HTERT RPE-1 (cell line): ENCODE measurements around the gene P2RY6.

ENCODE experiments used
- in situ Hi-C: fragments of 300-500 bp; cut with MboI; formaldehyde crosslinking; loops from 4 replicates; pipeline ENCODE4 v1.14.3; 2020; ENCODE audit warnings: low sequenced_read_pairs

Gene P2RY6

DNA sequence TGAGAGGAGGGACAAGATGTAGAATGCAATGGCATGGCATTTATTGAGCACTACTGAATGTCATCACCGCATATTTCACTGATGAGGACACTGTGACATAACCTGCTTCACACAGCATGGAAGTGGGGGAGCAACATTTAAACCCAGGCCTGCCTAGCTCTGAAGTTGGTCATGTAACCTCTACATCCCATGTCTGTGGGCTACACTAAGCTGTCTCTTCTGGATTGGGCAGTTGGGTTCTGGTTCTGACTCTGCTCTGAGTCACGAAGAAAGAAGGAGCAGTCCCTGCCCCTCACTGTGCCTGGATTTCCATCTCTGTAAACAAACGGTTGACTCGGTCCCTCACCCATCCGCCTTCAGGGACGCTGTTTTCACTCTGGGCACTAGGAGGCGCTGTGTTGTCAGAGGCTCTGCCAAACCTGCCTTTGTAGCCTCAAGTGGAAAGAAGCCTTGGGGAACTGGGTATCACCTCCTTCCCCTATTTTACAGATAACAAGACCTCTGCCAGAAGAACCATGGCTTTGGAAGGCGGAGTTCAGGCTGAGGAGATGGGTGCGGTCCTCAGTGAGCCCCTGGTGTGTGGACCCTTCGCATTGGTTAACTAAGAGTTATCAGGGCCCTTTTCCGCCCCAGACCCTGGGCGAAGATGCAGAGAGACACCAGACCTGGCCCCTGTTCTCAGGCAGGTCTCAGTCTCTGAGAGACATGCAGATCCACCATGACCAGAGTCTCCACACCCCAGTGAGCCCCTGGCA lies 23.3 kb downstream of the P2RY6 start:
- in situ Hi-C loops, result no loop called here

DNA sequence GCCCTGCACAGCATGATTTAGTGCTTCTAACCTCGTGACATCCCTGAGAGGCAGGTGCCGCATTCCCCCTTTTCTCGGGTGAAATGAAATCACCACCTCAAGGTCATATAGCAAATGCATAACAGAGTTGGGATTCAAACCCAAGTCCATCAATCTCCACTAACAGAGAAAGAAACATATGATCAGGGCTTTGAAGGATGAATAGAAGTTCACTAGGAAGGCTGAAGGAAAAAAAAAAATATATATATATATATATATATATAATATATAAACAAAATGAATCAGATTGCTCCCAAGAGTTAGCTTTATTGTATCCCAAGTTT lies 23.8 kb downstream of the P2RY6 start:
- in situ Hi-C loops, result no loop called here

DNA sequence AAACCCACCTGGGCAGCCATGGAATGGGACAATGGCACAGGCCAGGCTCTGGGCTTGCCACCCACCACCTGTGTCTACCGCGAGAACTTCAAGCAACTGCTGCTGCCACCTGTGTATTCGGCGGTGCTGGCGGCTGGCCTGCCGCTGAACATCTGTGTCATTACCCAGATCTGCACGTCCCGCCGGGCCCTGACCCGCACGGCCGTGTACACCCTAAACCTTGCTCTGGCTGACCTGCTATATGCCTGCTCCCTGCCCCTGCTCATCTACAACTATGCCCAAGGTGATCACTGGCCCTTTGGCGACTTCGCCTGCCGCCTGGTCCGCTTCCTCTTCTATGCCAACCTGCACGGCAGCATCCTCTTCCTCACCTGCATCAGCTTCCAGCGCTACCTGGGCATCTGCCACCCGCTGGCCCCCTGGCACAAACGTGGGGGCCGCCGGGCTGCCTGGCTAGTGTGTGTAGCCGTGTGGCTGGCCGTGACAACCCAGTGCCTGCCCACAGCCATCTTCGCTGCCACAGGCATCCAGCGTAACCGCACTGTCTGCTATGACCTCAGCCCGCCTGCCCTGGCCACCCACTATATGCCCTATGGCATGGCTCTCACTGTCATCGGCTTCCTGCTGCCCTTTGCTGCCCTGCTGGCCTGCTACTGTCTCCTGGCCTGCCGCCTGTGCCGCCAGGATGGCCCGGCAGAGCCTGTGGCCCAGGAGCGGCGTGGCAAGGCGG lies 24.5 kb downstream of the P2RY6 start:
- in situ Hi-C loops, result no loop called here

DNA sequence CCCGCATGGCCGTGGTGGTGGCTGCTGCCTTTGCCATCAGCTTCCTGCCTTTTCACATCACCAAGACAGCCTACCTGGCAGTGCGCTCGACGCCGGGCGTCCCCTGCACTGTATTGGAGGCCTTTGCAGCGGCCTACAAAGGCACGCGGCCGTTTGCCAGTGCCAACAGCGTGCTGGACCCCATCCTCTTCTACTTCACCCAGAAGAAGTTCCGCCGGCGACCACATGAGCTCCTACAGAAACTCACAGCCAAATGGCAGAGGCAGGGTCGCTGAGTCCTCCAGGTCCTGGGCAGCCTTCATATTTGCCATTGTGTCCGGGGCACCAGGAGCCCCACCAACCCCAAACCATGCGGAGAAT lies 25.1 kb downstream of the P2RY6 start:
- in situ Hi-C loops, result no loop called here

DNA sequence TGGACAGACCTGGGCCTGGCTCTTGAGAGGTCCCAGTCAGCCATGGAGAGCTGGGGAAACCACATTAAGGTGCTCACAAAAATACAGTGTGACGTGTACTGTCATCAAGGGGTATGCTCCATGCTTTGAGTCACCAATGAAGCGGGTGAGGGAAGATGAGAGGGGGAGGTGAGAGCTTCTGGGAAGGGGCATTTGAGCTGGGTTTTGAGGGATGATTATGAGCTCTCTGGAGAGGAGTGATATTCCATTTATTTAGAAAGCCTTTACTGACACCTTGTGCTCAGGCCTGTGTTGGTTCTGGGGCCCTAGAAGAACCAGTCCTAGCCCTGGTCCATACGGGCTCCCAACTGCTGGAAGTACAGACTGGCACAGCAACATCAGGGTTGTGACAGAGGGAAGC lies 25.6 kb downstream of the P2RY6 start:
- in situ Hi-C loops, result no loop called here

DNA sequence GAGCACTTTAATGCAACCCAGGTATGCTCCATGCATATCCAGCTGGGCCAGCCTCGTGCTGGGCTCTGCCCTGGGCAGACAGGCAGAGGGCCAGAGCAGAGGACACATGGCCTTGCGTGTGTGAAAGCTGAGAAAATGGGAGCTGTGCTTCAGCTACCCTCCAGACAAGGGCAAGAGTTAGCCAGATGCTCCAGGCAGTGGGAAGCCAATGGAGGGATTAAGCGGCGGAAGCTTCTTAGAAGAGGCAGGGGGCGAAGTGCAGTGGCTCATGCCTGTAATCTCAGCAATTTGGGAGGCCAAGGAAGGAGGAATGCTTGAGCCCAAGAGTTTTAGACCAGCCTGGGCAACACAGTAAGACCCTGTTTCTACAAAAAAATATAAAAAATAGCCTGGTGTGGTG lies 26.1 kb downstream of the P2RY6 start:
- in situ Hi-C loops, result no loop called here

DNA sequence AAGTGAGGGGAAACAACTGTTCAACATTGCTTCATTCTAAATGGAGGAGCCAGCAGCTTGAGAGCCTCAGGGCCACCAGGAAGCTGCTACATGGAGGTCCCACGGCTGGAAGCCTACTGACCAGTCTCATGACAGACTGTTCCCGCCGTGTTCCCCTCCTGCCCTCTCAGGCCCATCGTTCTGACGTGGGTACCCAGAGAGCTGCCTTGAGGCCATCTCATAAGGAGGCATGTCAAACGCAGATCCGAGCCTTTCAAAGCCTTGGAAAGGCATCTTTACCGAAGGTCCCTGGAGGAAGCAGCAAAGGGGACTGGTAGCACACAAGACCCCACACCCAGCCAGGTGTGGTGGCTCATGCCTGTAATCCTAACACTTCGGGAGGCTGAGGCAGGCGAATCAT lies 27.6 kb downstream of the P2RY6 start:
- in situ Hi-C loops, result no loop called here

DNA sequence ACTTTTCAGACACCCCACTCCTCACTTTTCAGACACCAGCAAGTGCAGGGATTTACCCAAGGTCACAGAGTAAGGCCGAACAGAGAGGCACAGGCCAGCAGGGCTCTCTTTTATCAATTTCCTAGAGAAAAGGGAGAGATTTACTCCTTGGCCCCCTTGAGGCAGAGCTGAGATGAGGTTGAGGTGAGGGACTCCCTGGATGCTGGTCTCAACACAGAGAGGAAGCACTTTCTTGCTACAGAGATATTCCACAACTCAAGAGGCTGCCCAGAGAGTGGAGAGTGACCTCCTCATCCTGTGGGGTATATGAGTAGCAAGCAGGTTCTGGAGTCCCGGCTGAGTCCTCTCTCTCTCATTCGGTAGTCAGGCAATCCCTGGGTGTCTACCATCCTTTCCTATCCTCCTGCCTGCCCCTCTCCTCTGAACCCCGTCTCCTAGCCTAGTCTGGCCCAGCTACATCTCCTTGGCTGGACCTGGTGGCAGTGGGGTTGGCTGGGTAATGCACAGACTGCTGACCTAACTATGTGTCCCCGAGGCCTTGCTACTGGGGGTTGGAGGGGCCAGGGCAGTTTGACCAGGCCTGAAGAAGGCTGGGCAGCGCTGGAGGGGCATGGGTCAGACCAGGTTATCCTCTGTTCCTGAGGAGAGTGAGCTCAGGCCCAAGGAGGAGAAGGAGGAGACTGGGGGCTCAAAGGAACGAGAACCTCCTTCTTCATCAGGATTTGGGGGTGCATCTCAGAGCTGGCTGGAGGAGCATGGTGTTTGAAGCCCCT lies 34.1 kb downstream of the P2RY6 start:
- in situ Hi-C loops, result no loop called here

DNA sequence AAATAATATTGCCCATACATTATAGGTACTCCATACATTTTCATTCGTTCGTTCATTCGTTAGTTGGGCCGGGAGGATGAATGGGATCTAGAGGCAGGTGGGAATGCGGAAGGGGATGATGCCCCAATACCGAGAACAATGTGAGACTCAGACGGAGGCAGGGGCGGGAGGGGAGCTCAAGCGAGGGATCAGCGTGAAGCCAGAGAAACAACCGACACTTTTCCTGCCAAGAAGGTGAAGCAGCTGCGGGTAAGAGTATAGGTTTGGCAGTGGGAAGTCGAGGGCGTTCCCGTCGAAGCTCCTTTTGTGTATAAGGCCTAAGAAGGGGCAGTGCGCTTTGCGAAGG lies 34.8 kb downstream of the P2RY6 start:
- in situ Hi-C loops, result no loop called here

DNA sequence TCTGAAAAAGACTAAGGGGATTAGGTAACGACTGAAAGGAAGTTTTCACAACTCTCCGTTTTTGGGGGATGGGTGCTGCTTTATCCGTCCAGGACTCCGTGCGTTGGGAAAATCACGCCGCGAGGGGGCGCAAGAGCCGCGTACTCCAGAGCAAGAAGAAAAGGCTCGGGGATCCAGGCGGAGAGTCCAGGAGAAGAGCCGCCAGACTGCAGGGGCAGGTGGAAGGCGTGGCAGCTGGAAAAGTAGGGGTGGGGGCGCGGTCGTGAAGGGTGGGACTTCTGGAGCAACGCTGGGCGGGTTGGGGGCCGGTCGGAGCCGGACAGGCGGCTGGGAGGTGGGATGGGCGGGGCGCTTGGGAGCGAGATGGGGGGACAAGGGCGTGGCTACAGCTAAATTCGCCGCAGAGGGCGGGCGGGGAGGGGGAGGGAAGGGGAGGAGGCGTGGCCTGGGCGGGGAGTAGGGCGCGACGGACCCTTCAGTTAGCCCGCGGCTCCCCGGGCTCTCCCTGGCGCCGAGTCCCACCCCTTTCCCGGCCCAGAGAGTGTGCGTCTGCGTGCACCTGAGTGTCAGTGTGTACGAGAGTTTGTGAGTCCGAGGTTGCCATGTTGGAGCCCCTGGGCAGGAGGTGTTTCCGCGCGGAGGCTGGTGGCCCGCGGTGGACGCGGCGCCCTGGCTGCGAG lies 35.3 kb downstream of the P2RY6 start:
- in situ Hi-C loops, result no loop called here

DNA sequence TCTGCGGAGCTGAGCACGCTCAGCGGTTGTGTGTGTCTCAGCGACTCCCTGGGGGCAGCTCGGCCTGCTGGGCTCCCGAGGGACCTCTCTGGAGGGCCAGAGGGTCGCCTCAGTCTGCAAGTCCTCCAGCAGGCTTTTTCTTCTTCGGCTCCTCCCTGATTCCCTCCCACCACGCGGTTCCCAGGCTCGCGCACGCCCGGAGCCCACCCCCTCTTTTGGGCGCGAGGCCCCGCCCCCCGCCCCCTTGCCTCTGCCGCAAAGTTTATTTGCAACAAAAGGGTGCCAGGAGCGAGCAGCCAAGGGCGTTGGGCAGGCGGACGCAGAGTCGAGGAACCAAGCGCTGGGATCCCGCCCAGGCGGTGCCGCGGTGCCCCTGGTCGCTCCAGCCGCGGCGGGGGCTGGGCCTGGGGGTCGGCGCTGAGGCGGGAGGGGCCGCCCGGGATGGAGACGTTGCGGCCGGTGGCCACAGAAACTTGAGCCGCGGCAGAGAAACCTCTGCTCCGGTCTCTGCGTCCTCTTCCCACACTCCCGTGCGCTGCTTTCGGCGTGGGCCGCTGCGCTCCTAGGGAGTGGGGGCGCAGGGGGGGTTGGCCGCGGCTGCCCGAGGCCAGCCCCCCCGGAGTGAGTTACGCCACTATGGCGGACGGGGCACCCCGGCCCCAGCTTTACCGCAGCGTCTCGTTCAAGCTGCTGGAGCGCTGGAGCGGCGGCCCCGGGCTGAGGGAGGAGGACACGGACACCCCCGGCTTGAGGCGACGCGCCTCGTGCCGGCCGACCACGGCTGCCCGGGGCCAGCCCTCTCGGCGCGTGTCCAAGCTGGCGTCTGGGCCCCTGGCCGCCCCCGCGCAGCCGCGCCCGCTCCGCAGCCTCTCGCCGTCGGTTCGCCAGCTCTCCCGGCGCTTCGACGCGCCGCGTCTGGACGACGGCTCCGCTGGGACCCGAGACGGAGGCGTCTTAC lies 36.1 kb downstream of the P2RY6 start, which contains the start of gene ARHGEF17:
Gene ARHGEF17, plus strand, starts transcription at position 274 of the 958 bp plus-strand sequence. Its CDS starts 363 bp downstream, at position 637.
- in situ Hi-C loops, result no loop called here

DNA sequence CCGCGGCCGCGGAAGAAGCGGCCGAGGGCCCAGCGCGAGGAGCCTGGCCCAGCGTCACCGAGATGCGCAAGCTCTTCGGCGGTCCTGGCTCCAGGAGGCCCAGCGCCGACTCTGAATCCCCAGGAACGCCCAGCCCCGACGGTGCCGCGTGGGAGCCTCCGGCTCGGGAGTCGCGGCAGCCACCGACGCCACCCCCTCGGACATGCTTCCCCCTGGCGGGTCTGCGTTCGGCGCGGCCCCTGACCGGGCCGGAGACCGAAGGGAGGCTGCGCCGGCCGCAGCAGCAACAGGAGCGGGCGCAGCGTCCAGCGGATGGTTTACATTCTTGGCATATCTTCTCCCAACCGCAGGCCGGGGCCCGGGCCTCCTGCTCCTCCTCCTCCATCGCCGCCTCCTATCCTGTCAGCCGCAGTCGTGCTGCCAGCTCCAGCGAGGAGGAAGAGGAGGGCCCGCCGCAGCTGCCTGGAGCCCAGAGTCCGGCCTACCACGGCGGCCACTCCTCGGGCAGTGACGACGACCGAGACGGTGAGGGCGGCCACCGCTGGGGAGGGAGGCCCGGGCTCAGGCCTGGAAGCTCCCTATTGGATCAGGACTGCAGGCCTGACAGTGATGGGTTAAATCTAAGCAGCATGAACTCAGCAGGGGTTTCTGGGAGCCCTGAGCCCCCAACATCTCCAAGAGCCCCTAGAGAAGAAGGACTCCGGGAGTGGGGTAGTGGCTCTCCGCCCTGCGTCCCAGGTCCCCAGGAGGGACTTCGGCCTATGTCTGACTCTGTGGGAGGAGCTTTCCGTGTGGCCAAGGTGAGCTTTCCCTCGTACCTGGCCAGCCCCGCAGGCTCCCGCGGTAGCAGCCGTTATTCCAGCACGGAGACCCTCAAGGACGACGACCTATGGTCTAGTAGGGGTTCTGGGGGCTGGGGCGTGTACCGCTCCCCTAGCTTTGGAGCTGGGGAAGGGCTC lies 37.1 kb downstream of the P2RY6 start:
- in situ Hi-C loops, result no loop called here

DNA sequence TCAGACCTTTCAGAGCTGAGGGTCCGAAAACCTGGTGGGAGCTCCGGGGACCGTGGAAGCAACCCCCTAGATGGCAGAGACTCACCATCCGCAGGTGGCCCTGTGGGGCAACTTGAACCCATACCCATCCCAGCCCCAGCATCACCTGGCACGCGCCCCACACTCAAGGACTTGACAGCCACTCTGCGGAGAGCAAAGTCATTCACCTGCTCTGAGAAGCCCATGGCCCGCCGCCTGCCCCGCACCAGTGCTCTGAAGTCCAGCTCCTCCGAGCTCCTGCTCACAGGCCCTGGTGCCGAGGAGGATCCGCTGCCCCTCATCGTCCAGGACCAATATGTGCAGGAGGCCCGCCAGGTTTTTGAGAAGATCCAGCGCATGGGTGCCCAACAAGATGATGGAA lies 37.9 kb downstream of the P2RY6 start:
- in situ Hi-C loops, result no loop called here

DNA sequence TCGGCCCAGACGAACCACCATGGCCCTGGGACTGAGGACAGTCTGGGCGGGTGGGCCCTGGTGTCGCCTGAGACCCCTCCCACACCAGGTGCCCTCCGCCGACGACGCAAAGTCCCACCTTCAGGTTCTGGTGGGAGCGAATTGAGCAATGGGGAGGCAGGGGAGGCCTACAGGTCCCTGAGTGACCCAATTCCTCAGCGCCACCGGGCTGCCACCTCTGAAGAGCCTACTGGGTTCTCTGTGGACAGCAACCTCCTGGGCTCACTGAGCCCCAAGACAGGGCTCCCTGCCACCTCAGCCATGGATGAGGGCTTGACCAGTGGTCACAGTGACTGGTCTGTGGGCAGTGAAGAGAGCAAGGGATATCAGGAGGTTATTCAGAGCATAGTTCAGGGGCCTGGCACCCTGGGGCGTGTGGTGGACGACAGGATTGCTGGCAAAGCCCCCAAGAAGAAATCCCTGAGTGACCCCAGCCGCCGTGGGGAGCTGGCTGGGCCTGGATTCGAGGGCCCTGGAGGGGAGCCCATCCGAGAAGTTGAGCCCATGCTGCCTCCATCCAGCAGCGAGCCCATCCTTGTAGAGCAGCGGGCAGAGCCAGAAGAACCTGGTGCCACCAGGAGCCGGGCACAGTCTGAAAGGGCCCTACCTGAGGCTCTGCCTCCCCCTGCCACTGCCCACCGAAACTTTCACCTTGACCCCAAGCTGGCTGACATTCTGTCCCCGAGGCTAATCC lies 38.7 kb downstream of the P2RY6 start:
- in situ Hi-C loops, result no loop called here

DNA sequence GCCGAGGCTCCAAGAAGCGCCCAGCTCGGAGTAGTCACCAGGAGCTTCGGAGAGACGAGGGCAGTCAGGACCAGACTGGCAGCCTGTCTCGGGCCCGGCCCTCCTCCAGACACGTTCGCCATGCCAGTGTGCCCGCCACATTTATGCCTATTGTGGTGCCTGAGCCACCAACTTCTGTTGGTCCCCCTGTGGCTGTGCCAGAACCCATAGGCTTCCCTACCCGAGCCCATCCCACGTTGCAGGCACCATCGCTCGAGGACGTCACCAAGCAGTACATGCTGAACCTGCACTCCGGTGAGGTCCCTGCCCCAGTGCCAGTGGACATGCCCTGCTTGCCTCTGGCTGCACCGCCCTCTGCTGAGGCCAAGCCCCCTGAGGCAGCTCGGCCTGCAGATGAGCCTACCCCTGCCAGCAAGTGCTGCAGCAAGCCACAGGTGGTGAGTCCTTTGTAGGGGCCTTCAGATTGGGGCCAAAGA lies 39.3 kb downstream of the P2RY6 start:
- in situ Hi-C loops, result no loop called here

DNA sequence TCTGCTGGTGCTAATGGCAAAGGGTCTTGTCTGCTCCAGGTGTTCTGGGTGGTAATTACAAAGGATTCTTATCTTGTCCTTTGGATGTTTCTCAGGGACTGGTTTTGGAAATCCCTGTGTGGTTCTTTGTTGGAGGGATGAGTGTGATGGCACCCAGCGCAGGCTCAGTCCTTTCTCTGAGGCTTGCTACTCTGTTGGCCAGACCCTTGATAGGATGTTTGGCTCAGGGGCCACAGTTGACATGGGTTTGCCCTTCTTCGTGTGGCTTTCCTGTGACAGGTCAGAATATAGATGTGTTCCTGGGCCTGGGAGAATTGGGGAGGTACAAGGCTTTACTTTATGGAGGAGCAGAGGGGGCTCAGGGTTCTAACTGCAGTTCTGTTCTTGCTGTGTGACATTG lies 39.9 kb downstream of the P2RY6 start:
- in situ Hi-C loops, result no loop called here

DNA sequence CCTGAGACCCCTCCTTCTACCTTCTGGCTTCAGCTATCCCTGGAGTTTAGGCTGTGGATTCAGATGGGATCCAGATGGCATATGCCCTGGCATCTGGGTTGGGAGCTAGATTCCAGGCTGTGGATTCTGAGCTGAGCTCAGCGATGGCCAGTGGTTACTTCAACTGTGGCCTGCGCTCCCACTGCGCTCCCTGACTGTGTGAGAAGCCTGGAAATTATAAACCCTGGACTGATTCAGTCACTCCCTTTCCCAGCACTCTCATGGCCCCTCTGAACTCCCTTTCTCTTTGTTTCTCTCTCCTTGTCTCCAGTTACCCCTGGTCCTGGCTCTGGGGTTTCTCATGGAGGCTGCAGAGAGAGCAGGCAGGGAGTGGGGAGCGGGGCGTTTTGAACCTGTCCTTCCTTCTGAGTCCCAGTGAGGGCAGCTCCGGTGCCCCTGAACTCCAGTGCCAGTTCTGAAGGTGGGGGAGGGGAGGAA lies 40.8 kb downstream of the P2RY6 start:
- in situ Hi-C loops, result no loop called here

DNA sequence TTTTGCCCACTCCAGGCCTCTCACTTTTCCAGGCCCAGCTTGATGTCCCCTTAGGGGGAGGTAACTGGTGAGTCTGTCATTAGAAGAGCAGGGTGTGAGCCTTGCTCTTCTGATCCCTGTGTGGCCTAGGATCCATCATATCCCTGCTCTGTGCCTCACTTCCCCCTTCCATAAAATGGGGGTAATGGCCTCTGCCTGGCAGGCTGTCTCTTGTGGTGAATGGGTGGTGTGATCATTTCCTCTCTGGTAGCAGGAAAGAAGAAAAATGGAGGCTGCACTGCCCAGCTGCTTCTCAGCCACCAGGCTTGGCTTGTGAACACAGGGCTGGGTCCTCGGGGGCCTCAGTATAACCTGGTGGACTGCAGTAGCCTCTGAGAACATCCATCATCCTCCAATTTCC lies 41.5 kb downstream of the P2RY6 start:
- in situ Hi-C loops, result no loop called here
